Measurements from ENCODE around the gene CA9.

- TF ChIP-seq CTCF (IDR thresholded peaks at IDR 0.05): no peak
- no peak for TF ChIP-seq EZH2 (IDR thresholded peaks at IDR 0.05)
These were observed 34.4 kb downstream of the CA9 start for GRCh38 chr9:35708146-35708545.

Measured in neural progenitor cell (in vitro differentiated cells).